Right ventricle myocardium superior (tissue), 1 donor: Measurements from ENCODE around the gene COL5A1. TPM values are rescaled to one million over a fixed set of nuclear protein-coding genes. Genes with fewer than 3 reads are reported as not detected.

Source experiments
- ATAC-seq: fragments of 200-7000 bp; cut with Tn5 transposase; one replicate; pipeline ENCODE4 v1.9.1; 2020; ENCODE audit warnings: mild to moderate bottlenecking; ENCODE audit not compliant: poor library complexity
- DNase-seq: peaks from one replicate; pipeline ENCODE4 v3.0.0-alpha.2; 2020
- intact Hi-C: fragments of 100-400 bp; cut with DNase I; formaldehyde crosslinking; loops from one replicate; pipeline ENCODE4 v1.11.2; 2022
- total RNA-seq: library from RNA; stranded (reverse); fragmentation: NEBNext Ultra II Directional; extraction: Animal tissue kit (Norgen Biotek cat#: 25700); gene quantifications from one replicate; pipeline ENCODE4 v1.2.1, GENCODE V29; 2021
- donor health status: DM: no; HTN: yes; CAD: no; lungs with severe emphysema.

Gene COL5A1
- total RNA-seq, 1 donor from 2014 or later = 12.7 TPM

GRCh38 chr9:134605351-134605965, 36.1 kb upstream of the COL5A1 start:
- DNase-seq = no peak

GRCh38 chr9:134605966-134606357, 35.6 kb upstream of the COL5A1 start:
- ATAC-seq (no peak), DNase-seq (no peak)
- intact Hi-C loops = no loop called here

More at GRCh38 chr9:134605351-134605965, 36.1 kb upstream of the COL5A1 start:
- no peak for ATAC-seq
- intact Hi-C loops = no loop called here

- ATAC-seq = no peak
- DNase-seq = no peak
- intact Hi-C loops = no loop called here
These were observed 34.5 kb upstream of the COL5A1 start for GRCh38 chr9:134606951-134607731.

GRCh38 chr9:134607971-134608370, 33.6 kb upstream of the COL5A1 start:
- intact Hi-C loops = no loop called here
- ATAC-seq (no peak), DNase-seq (no peak)

GRCh38 chr9:134611046-134611445, 30.6 kb upstream of the COL5A1 start:
- DNase-seq = no peak
- intact Hi-C loops = no loop called here
- no peak for ATAC-seq

DNA sequence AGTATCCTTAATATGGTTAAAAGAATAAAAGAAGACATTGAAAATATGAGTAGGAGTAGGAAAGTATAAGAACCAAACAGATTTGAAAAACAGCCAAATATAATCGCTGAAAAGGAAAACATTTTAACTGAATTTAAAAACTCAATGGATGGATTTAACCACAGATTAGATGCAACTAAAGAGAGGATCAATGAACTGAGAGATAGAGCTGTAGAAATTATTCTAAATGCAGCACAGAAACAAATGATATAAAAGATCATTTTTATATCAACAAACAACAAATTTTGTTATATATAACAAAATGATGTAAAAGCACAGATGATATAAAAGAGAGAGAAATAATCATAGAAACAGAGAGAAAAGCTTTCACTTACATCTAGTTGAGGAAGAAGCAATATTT, 29.3 kb upstream of the COL5A1 start:
- no peak for DNase-seq
- no peak for ATAC-seq
- intact Hi-C loops = no loop called here

DNA sequence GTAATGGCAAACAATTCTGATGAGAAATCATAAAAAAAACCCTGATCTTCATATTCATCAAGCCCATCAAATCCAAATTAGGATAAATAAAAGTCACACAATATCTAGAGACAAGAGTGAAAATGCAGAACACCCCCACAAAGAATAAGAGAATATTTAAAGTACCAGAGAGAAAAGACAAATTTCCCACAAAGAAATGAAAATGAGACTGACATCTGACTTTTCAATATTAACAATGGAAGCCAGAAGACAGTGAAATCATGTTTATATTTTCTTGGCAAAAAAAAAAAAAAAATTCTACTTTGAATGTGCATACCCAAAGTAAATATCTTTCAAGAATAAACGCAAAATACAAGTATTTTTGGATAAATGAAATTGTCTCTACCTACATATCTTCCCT, 28.9 kb upstream of the COL5A1 start:
- DNase-seq (no peak), ATAC-seq (no peak)
- intact Hi-C loops = no loop called here

DNA sequence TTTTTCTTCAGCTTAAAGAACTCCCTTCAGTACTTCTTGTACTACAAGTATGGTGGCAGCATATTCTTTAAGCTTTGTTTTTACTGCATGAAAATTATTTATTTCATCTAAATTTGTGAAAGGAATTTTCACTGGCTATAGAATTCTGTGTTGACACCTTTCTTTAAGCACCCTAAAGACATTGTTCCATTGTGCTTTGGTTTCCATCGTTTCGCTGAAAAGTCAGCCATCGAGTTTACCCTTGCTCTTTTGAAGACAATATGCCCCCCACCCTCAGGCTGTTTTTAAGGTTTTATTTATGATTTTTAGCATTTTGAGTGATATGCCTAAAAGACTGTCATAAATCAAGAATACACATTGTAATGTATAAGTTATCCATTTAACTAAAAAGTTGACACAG, 27.3 kb upstream of the COL5A1 start:
- no peak for DNase-seq
- ATAC-seq = no peak
- intact Hi-C loops = no loop called here

GRCh38 chr9:134616341-134616740, 25.3 kb upstream of the COL5A1 start:
- ATAC-seq (no peak), DNase-seq (no peak)

DNA sequence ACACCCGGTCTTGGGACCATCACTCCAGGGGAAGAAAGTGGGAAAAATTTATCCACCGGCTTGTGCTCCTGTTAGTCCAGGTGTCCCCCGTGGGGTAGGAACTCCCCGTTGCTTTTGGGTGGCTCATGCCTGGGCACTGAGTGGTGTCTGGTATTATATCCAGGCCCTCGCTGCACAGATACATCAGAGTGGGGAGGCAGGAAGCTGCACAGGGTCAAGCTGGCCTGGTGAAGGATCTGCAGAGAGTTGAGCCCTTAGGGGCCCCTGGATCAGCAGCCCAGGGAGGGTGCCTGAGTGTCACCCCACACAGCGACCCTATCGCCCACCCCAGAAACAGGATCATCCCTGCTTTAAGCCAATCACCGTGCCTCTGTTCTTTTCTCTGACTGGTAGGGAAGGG, 24.4 kb upstream of the COL5A1 start:
- DNase-seq = no peak

More at GRCh38 chr9:134616341-134616740, 25.3 kb upstream of the COL5A1 start:
- intact Hi-C loops = no loop called here

GRCh38 chr9:134617836-134618162, 23.8 kb upstream of the COL5A1 start:
- no peak for DNase-seq
- intact Hi-C loops = no loop called here
- no peak for ATAC-seq

More for the DNA sequence above, 24.4 kb upstream of the COL5A1 start:
- no peak for ATAC-seq
- intact Hi-C loops = no loop called here

DNA sequence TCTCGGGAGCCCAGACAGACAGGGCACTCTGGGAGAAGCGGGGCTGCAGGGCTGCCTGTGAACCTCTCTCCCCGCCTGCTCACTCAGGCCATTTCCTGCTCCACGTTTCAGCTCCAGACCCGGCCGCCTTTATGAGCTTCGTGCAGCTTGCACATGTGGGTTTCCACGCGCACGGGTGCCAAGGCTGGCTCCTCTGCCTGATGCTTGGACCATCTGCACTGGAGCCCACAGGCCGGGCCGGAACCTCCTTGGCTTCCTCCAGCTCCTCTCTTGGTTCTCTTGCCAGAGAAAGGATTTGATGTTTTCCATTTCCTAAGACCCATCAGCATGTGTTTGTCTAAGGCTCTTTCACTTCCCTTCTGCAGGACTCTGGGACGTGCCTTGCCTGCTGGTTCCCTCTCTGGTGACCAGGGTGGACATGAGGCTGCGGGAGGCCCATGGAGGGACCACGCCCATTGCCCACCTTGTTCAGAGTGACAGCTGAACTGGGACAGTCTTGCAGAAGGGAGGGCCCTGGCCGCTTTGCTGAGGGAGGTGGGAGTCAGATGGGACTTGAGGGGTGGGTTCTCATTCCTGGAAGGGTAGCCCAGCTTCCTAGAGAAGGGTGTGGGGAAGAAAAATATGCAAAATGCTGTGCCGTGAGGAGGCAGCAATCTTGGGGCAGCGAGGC, 23.3 kb upstream of the COL5A1 start:
- DNase-seq = no peak
- intact Hi-C loops = no loop called here
- no peak for ATAC-seq

DNA sequence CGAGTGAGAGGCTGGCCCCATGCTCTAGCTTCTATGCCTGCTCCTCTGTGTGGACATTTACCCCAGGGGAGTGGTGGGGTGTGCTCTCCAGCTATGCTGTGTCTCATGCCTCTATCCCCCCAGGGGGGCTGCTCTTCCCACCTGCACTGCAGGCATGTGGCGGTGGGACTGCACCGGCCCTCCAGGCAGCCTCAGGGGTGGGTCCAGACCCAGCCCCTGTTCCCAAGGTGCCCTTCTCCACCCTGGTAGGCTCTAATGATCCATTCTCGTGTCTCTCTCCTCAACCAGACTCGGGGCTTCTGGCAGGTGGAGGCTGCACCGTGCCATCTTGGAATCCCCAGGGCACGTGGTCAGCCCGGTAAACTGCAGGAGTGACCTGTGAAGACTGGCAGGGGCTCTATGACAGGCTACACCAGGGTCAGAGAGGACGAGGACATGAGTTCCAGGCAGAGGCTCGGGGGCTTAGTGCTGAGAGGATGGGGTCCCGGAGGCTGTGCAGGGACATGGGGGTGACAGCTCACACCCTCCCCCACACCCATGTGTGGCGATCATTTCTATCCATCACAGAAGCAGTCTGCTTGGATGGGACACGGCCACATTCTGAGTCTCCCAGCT, 22.7 kb upstream of the COL5A1 start:
- DNase-seq = no peak
- intact Hi-C loops = no loop called here
- no peak for ATAC-seq

- intact Hi-C loops = no loop called here
- DNase-seq (no peak), ATAC-seq (no peak)
These were observed 22.1 kb upstream of the COL5A1 start for GRCh38 chr9:134619448-134619982.

GRCh38 chr9:134619983-134620661, 21.5 kb upstream of the COL5A1 start:
- ATAC-seq (no peak), DNase-seq (no peak)
- intact Hi-C loops = no loop called here

GRCh38 chr9:134620751-134621557, 20.6 kb upstream of the COL5A1 start:
- intact Hi-C loops = no loop called here
- no peak for DNase-seq
- ATAC-seq = no peak

- no peak for DNase-seq
- ATAC-seq = no peak
- intact Hi-C loops = no loop called here
These were observed 20.0 kb upstream of the COL5A1 start for GRCh38 chr9:134621558-134622110.

GRCh38 chr9:134622896-134623257, 18.7 kb upstream of the COL5A1 start:
- ATAC-seq (no peak), DNase-seq (no peak)
- intact Hi-C loops = no loop called here
